ENCODE results near the gene ZNF429.
"Not testable (repeated sequence)": the region's sequence is repeated elsewhere in the genome, so short reads cannot be mapped to it uniquely, and the experiment has no call there.

ZNF429 gene

DNA sequence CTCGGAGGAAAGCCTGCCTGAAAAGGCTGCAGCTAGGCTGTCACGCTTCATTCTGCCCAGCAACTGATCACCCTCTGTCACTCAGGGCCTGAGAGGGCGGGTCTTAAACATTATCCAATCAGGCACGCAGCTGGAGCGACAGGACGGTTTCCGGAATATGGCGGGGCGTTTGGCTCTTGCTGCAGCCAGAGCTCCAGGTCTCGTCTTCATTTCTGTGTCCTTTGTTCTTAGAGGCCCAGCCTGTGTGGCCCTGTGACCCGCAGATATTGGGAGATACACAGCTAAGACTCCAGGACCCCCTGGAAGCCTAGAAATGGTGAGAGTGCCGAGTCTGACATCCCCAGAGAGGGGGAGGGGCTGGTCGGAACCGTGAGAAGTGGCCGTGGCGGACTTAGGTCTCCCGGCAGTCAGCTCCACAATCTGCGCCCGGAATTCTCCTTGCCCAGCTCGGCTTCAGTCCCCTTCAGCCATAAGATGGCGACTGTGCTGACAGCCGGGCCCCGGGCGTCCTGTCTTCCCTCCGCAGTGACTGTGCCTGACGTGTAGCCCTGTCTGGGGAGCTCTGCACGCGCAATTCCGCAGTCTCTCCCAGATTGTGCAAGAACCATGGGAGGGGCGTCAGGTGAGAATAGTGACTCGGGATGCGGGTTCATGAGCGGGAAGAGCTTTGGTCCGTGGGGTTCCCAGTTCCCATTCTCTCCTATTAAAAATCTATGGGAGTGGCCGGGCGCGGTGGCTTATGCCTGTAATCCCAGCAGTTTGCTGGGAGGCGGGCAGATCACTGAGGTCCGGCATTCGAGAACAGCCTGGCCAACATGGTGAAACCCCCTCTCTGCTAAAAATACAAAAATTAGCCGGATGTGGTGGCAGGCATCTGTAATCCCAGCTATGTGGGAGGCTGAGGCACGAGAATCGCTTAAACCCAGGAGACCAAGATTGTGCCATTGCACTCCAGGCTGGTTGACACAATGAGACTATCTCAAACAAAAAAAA, at the start of gene ZNF429:
ZNF429 (plus strand) TSS at position 144 of the 993 bp plus-strand sequence; CDS start at position 314, 170 bp downstream.
- peak; percentile 94 to 97 (median 96) for DNase-seq

DNA sequence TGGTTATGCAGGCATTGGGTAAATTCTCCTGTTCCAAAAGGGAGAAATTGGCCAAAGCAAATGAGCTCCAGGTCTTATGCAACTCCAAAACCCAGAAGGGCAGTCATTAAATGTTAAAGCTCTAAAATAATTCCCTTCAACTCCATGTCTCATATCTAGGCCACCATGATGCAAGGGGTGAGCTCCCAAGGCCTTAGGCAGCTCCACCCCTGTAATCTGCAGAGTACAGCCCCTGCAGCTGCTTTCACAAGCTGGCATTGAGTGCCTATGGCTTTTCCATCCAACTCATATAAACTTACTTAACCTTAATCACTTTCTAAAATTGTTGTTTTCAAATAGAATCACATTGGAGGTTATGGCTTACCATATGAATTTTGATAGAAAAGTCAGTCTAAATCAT, 44.7 kb upstream of the ZNF429 start:
- no peak for DNase-seq

DNA sequence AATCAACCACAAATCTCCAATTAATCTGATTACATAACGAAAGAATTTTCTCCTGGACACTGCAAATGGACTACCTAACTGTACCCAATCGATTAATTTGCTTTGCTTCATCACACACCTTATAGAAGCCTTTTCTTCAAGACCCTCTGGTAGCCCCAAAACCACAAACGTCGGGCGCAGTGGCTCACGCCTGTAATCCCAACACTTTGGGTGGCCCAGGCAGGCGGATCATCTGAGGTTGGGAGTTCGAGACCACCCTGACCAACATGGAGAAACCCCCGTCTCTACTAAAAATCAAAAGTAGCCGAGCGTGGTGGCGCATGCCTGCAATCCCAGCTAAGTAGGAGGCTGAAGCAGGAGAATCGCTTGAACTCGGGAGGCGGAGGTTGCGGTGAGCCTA, 42.9 kb upstream of the ZNF429 start:
- DNase-seq: no peak

DNA sequence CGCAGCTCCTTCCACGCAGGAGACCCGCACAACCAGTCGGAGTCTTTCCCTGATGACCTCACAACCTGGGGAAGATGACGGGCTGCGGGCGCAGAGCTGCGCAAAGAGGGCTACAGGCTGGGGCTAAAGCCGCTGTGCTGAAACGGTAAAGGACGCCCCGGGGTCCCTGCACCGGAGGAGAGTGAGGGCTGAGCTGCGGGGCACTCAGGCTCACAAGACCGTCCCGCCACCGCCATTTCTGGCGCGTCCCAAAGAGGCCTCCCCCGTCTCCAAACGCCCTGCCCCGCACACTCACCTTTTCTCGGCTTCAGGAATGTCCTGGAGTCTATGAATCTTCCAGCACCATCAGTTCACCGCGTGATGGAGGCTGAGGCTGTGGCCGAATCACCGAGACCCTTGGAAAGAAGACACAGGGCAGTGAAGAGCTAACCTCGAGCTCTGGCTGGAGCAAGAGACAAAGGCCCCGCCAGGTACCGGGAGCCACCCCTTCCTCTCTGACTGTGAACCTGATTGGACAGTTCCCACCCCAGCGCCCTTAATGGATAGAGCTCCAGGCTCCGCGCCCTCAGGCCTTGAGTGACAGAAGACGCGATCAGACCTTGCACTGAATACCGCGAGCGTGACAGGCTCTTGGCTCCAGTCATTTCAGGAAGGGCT, 41.8 kb upstream of the ZNF429 start:
- peak in 2 of 3 donors; percentile 2 to 14 for DNase-seq

DNA sequence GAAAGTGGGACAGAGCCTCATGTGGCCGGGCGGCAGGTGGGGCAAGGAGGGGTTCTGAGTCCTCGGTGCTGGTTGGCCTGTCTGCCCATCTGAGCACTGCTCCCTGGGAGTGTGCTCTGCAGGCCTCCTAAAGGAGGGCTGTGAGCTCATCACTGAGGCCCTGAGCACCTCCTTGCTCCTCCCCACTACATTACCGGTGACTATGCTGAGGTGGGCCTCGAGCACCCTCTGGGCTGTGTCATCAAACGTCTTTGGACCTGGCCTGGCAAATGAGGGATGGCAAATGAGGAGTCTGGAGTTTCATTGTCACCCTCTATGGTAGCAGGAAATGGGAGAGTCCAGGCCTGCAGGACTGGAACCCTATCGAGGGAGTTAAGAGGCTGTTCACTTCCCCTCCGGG, 38.8 kb upstream of the ZNF429 start:
- no peak for DNase-seq

DNA sequence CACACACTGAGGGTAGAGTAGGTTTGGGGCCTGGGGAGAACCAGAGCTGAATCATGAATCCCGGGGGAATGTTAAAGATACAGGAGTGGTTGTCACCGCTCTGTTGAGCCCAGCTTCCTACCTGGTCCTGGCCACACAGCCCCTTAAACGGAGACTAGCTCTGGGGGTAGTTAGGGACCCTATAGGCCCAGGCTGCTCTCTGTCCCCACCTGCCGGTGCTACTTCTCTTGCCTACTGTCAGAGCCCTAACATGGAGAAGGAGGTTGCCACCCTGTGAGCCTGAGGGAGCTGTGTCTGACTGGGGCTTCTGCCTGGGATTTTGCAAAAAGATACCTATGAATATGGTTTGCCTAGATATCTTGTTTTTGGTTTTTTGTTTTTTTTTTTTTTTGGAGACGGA, 36.6 kb upstream of the ZNF429 start:
- no peak for DNase-seq

DNA sequence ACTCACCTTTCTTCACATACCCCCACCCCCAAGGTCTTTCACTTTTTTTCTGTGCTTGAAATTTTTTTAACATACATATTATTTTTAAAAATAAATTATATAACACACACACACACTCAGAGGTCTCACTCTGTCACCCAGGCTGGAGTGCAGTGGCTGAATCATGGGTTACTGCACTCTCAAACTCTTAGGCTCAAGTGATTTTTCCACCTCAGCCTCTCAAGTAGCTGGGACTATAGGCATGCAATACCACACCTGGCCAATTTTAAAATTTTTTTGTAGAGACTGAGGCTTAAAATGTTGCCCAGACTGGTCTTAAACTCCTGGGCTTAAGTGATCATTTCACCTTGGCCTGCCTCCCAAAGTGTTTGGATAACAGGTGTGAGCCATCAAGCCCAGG, 32.9 kb upstream of the ZNF429 start:
- no peak for DNase-seq

DNA sequence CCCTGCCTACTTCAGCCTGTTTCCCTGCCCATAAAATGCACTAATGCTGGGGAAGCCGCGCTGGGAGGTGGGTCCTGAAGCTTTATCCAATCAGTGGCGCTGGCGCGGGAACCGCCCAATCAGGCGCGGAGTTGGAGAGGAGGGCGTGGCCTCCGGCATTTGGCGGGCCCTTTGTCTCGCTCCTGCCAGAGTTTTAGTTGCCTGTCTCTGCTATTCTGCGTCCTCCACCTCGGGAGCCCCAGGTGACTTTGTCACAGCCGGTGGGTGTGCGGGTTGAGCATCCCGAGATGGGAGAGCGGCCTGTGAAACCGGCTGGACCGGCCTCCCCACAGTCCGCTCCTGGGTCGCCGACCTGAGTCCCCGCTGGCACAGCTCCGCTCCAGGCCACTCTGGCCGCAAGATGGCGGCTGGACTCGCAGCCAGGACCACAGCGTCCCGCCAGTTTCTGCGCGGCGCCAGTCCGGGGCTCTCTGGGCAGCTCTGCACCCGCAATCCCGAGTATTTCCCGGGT, 30.7 kb upstream of the ZNF429 start:
- peak; percentile 78 to 92 (median 86) for DNase-seq

DNA sequence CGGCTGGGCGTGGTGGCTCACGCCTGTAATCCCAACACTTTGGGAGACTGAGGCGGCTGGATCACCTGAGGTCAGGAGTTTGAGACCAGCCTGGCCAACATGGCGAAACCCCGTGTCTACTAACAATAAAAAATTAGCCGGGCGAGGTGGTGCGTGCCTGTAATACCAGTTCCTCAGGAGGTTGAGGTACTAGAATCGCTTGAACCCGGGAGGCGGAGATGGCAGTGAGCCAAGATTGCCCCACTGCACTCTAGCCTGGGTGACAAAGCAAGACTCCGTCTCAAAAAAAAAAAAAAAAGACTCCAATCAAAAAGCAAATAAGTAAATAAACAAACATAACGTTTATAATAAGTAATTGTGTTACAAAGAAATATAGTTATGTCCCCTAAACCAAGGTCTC, 23.0 kb upstream of the ZNF429 start:
- not testable (repeated sequence) for DNase-seq

DNA sequence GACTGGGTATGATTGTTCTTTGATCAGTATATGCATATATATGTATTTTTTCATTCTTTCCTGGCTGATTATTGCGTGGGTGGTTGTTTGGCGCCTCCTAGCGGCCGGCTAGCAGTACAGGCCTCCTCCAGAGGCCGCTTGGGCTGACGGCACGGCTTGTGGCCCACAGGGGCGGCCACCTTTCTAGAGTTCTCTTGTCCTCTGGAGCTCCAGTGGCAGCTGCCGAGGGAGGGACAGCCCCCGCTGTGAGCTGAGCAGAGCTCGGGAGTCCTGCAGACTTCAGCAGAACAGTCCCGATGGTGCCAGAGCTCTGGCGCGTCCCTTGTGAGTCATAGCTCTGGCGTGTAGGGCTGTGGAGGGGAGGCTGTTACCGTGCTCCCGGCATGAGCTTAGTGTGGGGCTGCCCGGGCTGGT, 22.5 kb upstream of the ZNF429 start:
- peak; percentile 54 to 64 (median 62) for DNase-seq

DNA sequence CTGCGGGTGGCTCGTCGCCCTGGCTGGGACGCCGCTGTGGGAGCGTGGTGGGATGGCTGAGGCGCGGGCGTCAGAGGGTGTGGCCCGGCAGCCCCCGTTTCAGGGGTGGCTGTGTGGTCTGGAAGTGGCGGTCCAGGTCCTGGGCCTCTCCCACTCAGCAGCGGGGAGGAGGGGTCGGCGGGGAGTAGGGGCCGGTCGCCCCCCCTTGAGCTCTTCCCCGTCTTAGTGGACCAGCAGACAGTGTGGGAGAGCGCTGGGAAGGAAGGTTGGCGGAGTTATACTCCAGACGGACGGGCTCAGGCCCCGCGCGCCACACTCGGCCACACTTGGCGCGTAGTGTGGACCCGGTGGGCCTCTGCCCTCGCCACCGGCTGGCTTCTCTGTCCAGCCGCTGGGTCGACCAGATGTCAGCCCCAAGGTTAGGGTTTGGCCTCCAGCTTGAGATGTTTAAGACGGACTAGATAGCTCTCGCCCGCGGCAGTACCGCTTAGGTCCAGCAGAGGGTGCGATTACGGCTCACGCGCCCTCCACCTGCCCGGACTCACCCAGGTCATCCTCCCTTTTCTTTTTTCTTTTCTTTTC, 21.7 kb upstream of the ZNF429 start:
- peak; percentile 32 to 57 (median 47) for DNase-seq

DNA sequence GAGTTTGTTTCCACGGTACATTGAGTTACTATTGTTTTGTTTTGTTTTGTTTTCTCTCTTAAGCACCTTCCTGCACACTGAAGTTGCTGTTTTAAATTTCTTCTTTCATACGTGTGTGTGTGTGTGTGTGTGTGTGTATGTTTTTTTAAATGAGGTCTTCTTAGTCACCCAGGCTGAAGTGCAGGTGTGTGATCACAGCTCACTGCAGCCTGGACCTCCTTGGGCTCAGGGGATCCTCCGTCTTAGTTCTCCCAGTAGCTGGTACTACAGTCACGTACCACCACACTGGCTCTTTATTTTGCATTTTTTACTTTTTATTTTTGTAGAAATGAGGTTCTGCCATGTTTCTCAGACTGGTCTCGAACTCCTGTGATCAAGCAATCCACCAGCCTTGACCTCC, 20.8 kb upstream of the ZNF429 start:
- no peak for DNase-seq

DNA sequence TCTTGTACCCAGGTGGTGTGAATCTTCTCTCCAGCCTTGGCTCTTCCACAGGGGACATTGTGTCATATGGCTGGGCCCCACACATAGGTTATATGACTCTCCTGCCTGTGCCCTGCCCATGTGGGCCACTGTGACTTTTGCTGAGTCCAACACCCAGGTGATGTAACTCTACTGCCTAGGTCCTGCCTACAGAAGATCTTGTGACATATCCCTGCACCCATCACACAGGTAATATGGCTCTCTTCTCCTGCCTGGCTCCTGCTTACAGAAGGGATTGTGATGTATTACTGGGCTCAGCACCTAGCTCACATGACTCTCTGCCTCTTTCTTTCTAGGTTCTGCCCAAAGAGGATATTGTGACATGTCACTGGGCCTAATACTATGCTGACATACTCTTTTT, 19.5 kb upstream of the ZNF429 start:
- DNase-seq: no peak

DNA sequence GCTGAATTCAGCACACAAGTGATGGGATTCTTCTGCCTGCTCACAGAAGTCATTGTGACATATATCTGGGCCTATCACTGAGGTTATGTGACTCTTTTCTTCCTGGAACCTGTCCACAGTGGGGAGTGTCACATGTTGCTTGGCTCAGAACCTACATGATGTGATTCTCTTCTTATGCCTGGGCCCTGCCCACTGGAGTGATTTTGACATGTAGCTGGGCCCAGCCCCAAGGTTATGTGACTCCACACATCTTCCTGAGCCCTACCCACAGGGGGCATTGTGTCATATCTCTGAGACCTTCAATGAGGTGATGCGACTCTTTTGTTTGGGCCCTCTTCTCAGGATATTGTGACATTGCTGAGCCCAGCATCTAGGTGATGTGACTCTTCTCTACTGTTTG, 17.4 kb upstream of the ZNF429 start:
- DNase-seq: no peak

DNA sequence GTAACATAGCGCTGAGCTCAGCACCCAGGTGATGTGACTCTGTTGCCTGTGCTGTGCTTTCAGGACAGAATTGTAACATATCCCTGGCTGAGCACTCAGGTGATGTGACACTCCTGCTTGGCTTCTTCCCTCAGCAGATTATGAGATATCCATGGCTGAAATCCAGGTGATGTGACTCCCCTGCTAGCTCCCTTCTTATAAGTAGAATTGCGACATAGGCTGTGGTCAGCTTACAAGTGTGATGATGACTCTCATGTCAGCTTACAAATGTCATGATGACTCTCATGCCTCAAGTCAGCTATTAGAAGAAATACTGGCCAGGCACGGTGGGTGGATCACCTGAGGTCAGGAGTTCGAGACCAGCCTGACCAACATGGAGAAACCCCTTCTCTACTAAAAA, 14.3 kb upstream of the ZNF429 start:
- DNase-seq: peak in 1 of 3 donors; percentile 10

DNA sequence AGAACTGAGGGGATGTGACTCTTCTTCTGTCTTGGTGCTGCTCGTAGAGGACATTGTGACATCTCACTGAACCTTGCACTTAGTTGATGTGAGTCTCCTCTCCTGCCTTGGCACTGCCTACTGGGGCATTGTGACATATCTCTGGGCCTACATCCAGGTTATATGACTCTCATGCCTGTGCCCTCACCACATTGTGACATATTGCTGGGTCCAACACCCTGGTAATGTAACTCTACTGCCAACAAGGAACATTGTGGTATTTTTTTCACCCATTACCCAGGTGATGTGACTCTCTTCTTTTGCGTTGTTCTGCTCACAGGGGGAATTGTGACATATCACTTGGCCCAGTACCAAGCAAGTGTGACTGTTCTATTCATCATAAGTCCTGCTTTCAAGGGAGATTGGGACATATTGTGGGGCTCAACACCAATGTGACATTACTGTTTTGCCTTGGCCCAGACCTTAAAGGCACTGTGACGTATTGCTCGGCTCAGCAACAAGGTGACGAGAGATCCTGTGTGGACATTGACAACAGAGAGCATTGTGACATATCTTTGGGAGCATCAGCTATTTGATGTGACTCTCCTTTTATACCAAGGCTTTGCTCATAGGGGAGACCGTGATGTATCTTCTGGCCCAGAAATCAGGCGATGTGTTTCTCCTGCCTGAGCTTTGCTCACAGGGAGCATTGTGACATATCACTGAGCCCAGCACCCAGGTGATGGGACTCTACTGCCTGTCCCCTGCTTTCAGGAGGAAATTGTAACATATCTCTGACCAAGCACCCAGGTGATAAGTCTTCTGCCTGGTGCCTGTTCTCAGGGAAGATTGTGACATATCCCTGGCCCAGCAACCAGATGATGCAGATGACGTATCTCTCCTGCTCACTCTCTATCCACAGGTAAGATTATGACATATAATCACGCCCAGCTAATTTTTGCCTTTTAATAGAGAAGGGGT, 12.2 kb upstream of the ZNF429 start:
- no peak for DNase-seq

DNA sequence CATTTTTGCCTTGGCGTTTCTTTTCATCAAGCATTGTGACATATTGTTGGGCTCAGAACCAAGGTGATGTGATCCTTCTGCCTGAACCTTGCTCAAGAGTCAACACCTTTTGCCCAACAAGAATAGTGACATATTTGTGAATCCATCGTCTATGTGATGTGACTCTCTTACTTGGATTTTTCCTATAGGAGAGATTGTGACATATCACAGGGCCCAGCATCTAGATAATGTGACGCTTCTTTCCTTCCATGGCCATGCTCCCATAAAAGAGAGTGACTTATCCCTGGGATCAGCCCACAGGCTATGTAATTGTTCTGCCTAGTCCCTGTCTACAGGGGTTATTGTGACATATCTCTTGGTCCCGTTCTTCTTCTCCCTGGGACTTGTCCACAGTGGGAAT, 8.5 kb upstream of the ZNF429 start:
- no peak for DNase-seq

DNA sequence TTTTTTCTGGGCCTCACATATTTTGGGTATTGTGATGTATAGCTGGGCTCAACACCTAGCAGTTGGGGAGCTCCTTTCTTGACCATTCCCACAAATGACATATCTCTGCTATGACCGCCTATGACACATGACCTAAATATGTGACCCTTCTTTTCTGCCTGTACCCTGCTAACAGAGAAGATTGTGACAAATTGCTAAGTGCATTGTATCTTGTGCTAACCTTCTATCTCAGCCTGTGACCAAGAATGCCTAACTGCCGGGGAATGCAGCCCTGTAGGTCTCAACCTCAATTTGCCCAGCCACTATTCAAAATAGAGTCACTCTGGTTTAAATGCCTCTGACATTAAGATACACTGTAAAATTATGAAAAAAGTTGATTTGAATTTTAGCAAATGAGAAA, 6.8 kb upstream of the ZNF429 start:
- no peak for DNase-seq

DNA sequence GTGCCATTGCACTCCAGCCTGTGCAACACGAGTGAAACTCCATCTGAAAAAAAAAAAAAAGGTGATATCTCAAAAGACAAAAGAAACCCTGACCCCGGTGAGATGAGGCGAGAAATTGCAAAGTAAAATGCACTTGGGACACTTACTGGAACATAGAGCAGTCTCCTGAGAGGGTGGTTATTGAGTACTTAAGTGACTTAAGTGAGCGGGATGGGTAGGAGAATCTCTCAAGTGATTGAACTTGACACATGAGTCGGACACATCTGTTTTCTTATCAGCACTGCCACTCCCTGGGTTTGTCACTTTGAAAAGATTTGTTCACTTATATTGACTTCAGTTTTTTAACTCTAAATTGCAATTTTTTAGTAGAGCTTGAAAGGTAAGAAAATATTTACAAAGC, 2.8 kb downstream of the ZNF429 start:
- DNase-seq: no peak

DNA sequence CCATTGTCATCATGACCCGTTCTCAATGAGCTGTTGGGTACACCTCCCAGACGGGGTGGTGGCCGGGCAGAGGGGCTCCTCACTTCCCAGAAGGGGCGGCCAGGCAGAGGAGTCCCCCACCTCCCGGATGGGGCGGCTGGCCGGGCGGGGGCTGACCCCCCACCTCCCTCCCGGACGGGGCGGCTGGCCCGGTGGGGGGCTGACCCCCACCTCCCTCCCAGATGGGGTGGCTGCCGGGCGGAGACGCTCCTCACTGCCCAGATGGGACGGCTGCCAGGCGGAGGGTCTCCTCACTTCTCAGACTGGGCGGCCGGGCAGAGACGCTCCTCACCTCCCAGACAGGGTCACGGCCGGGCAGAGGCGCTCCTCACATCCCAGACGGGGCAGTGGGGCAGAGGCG, 5.7 kb downstream of the ZNF429 start:
- not testable (repeated sequence) for DNase-seq

DNA sequence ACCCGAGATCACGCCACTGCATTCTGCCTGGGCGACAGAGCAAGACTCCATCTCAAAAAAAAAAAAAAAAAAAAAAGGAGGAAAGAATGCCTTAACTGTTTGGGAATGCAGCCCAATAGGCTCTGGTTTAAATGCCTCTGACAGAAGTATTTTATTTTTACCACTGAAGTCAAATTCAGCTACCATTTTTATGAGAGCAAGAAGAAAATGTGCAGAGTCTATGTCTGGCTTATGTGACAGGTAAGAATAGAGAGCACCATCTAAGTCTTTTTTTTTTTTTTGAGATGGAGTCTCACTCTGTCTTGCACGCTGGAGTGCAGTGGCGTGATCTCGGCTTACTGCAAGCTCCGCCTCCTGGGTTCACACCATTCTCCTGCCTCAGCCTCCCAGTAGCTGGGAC, 7.2 kb downstream of the ZNF429 start:
- not testable (repeated sequence) for DNase-seq

DNA sequence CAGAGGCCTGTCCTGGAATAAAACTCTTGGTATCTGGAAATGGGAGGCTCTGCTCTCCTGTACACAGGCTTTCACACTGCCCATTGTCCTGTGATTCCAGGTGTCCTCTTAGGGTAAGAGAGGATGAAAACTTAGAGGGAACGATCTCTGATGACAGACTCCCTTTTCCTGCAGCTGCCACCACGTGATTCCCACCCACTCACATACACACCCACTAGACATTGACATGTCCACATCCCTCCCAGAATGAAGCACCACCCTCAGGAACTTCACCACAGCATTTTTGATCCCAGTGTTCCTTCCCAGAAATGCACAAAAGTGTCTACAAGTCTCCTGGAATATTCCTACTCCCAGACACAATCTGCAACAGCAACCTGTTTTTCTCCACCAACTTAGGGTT, 8.2 kb downstream of the ZNF429 start:
- DNase-seq: no peak
